H9 (cell line): ENCODE results near the gene HPRT1. TPM values are rescaled to one million over a fixed set of nuclear protein-coding genes. Genes with fewer than 3 reads are reported as not detected.

Experiments used
- DNase-seq: peaks from one replicate; pipeline ENCODE4 v3.0.0-alpha.2; 2017
- H2AFZ ChIP-seq: one replicate; pipeline ENCODE4 v1.6.1; 2013; ENCODE audit warnings: mild to moderate bottlenecking, low read length, control low read depth, moderate library complexity
- H2AK5ac ChIP-seq: 2 replicates; pipeline ENCODE4 v1.6.1; 2013; ENCODE audit warnings: low read length, control low read depth, mixed read lengths; ENCODE audit not compliant: insufficient read length
- H2BK120ac ChIP-seq: one replicate; pipeline ENCODE4 v1.6.1; 2013; ENCODE audit warnings: low read depth, mild to moderate bottlenecking, low read length, control low read depth, inconsistent platforms; ENCODE audit not compliant: poor library complexity, severe bottlenecking
- H2BK12ac ChIP-seq: 2 replicates; pipeline ENCODE4 v1.6.1; 2013; ENCODE audit warnings: low read length, control low read depth, mixed read lengths, low read depth; ENCODE audit not compliant: insufficient read length
- H2BK15ac ChIP-seq: 2 replicates; pipeline ENCODE4 v1.6.1; 2013; ENCODE audit warnings: low read depth, low read length, control low read depth
- H2BK20ac ChIP-seq: one replicate; pipeline ENCODE4 v1.6.1; 2013; ENCODE audit warnings: low read depth, mild to moderate bottlenecking, low read length, control low read depth, inconsistent platforms; ENCODE audit not compliant: poor library complexity, severe bottlenecking
- H2BK5ac ChIP-seq: 2 replicates; pipeline ENCODE4 v1.6.1; 2013; ENCODE audit warnings: low read length, control low read depth, mixed read lengths; ENCODE audit not compliant: insufficient read length
- H3K14ac ChIP-seq: 2 replicates; pipeline ENCODE4 v1.6.1; 2013; ENCODE audit warnings: low read length, control low read depth; ENCODE audit not compliant: insufficient read depth
- H3K18ac ChIP-seq: 2 replicates; pipeline ENCODE4 v1.6.1; 2013; ENCODE audit warnings: low read depth, mild to moderate bottlenecking, mixed read lengths, low read length, control low read depth; ENCODE audit not compliant: insufficient read length
- H3K23ac ChIP-seq: 2 replicates; pipeline ENCODE4 v1.6.1; 2013; ENCODE audit warnings: low read length, control low read depth, mixed read lengths, low read depth; ENCODE audit not compliant: insufficient read length
- H3K23me2 ChIP-seq: 2 replicates; pipeline ENCODE4 v1.6.1; 2013; ENCODE audit warnings: low read depth, mild to moderate bottlenecking, mixed read lengths, low read length, control low read depth; ENCODE audit not compliant: insufficient read length, poor library complexity, severe bottlenecking
- H3K27ac ChIP-seq: 2 replicates; pipeline ENCODE4 v1.5.1; 2013; ENCODE audit warnings: low read length, control low read depth, mixed read lengths, low read depth; ENCODE audit not compliant: insufficient read length
- H3K27me3 ChIP-seq: 2 replicates; pipeline ENCODE4 v1.6.1; 2013; ENCODE audit warnings: low read length, control low read depth, inconsistent platforms; ENCODE audit not compliant: insufficient read depth
- H3K4ac ChIP-seq: 2 replicates; pipeline ENCODE4 v1.6.1; 2013; ENCODE audit warnings: low read depth, mild to moderate bottlenecking, control low read depth, inconsistent platforms, low read length, moderate library complexity
- H3K4me1 ChIP-seq: 2 replicates; pipeline ENCODE4 v1.6.1; 2013; ENCODE audit warnings: low read length, control low read depth, inconsistent platforms; ENCODE audit not compliant: insufficient read depth
- H3K4me2 ChIP-seq: 2 replicates; pipeline ENCODE4 v1.6.1; 2013; ENCODE audit warnings: low read length, control low read depth, mixed read lengths; ENCODE audit not compliant: insufficient read length, insufficient read depth
- H3K56ac ChIP-seq: 2 replicates; pipeline ENCODE4 v1.6.1; 2013; ENCODE audit warnings: low read depth, mild to moderate bottlenecking, mixed read lengths, low read length, control low read depth; ENCODE audit not compliant: insufficient read length
- H3K79me1 ChIP-seq: 2 replicates; pipeline ENCODE4 v1.6.1; 2013; ENCODE audit warnings: low read depth, mild to moderate bottlenecking, moderate library complexity, low read length, control low read depth, inconsistent platforms; ENCODE audit not compliant: insufficient read depth, poor library complexity, severe bottlenecking
- H3K79me2 ChIP-seq: 2 replicates; pipeline ENCODE4 v1.6.1; 2013; ENCODE audit warnings: low read length, control low read depth, inconsistent platforms; ENCODE audit not compliant: insufficient read depth
- H3K9ac ChIP-seq: 2 replicates; pipeline ENCODE4 v1.6.1; 2013; ENCODE audit warnings: low read length, control low read depth, mixed read lengths; ENCODE audit not compliant: insufficient read length; ENCODE audit errors: extremely low read depth
- H3K9me3 ChIP-seq: one replicate; pipeline ENCODE4 v1.6.1; 2013; ENCODE audit warnings: low read depth, low read length, inconsistent platforms; ENCODE audit not compliant: control insufficient read depth
- H3T11ph ChIP-seq: one replicate; pipeline ENCODE4 v1.6.1; 2013; ENCODE audit warnings: mild to moderate bottlenecking, low read length, control low read depth, inconsistent platforms
- H4K20me1 ChIP-seq: one replicate; pipeline ENCODE4 v1.6.1; 2013; ENCODE audit not compliant: control insufficient read depth, insufficient read length, insufficient read depth
- H4K5ac ChIP-seq: 2 replicates; pipeline ENCODE4 v1.6.1; 2013; ENCODE audit warnings: low read depth, mild to moderate bottlenecking, mixed read lengths, low read length, control low read depth; ENCODE audit not compliant: insufficient read length
- H4K8ac ChIP-seq: replicated peaks from 2 replicates; pipeline ENCODE4 v1.6.1; 2013; ENCODE audit warnings: low read length, control low read depth, mixed read lengths, low read depth; ENCODE audit not compliant: insufficient read length
- H4K91ac ChIP-seq: 2 replicates; pipeline ENCODE4 v1.6.1; 2013; ENCODE audit warnings: low read depth, mild to moderate bottlenecking, moderate library complexity, mixed read lengths, low read length, control low read depth; ENCODE audit not compliant: insufficient read length
- H3K27ac Mint-ChIP-seq, 3 experiments: 2 replicates in 2 of 3; 3 replicates in 1 of 3; pipeline ENCODE4 v1.8.0; 2020 to 2021; ENCODE audit warnings: mixed read lengths in 3 of 3, mild to moderate bottlenecking in 1 of 3, moderate library complexity in 1 of 3
- H3K27me3 Mint-ChIP-seq: 2 replicates; pipeline ENCODE4 v1.8.0; 2021; ENCODE audit warnings: low read depth, mild to moderate bottlenecking, moderate library complexity, mixed read lengths
- H3K36me3 Mint-ChIP-seq, 3 experiments: 2 replicates in 2 of 3; 3 replicates in 1 of 3; pipeline ENCODE4 v1.8.0; 2020 to 2021; ENCODE audit warnings: low read depth in 3 of 3, mixed read lengths in 3 of 3; ENCODE audit not compliant: insufficient read depth in 1 of 3
- H3K4me1 Mint-ChIP-seq, 2 experiments: 2 replicates each; pipeline ENCODE4 v1.8.0; 2020; ENCODE audit warnings: mixed read lengths in 2 of 2
- H3K4me3 Mint-ChIP-seq, 2 experiments: 2 replicates in 1 of 2; 3 replicates in 1 of 2; pipeline ENCODE4 v1.8.0; 2020 to 2021; ENCODE audit warnings: mild to moderate bottlenecking in 2 of 2, mixed read lengths in 2 of 2, moderate library complexity in 1 of 2
- H3K9me3 Mint-ChIP-seq, 2 experiments: 2 replicates in 1 of 2; 3 replicates in 1 of 2; pipeline ENCODE4 v1.8.0; 2020; ENCODE audit warnings: mild to moderate bottlenecking in 2 of 2, mixed read lengths in 2 of 2, moderate library complexity in 1 of 2
- CTCF ChIP-seq: fragments of 200-600 bp; sonication (generic); conservative IDR thresholded peaks from 3 replicates; pipeline ENCODE4 v1.8.0; 2021; ENCODE audit warnings: antibody characterized with exemption, mild to moderate bottlenecking
- WGBS: extraction: QIAGEN DNeasy Blood & Tissue Kit; methylation state at CpG from one replicate; pipeline ENCODE4 v1.1.7; 2013; ENCODE audit warnings: missing lambda C conversion rate, low lambda C conversion rate, mixed read lengths; ENCODE audit not compliant: insufficient read length; ENCODE audit errors: extremely low coverage; 5-methylcytosine and 5-hydroxymethylcytosine counted together
- total RNA-seq: library from RNA; stranded (reverse); gene quantifications from 2 replicates; pipeline ENCODE4 v1.2.1, GENCODE V29; 2021

Gene HPRT1
- total RNA-seq, 1 experiment from 2014 or later: 39.2 TPM

- TF ChIP-seq CTCF: no peak
- H3K4me2 ChIP-seq: peak overlapping the region; percentile 66
- 0 out of 2 replicates have a peak overlapping the region, but pooled peaks have one; percentile 68 for H2BK15ac ChIP-seq
- Mint-ChIP-seq H3K27ac (peak overlapping the region; percentile 78 to 95 (median 94); a peak in 5 of 7 replicates), H3K9me3 (peaks cover 0 to 49% of the 10 kb centered on the region in 2 experiments; a peak in 3 of 5 replicates), H3K4me1 (0 out of 4 replicates have a peak, but pooled peaks cover 3 to 8% of the 10 kb centered on the region in 2 experiments), H3K36me3 (peaks cover 2 to 6% (median 4%) of the 10 kb centered on the region in 3 experiments; a peak in 4 of 7 replicates), H3K4me3 (peak overlapping the region; percentile 83 to 94), H3K27me3 (no peaks in the 10 kb centered on the region)
- peak overlapping the region; percentile 25 for H3K18ac ChIP-seq
- peaks cover 8% of the 10 kb centered on the region; the same call in 1 of the 2 replicates for H3K79me2 ChIP-seq
- H3K9ac ChIP-seq: peak overlapping the region; percentile 72
- H4K91ac ChIP-seq: no peak overlapping the region
- no peak overlapping the region for H2BK12ac ChIP-seq
- H2AK5ac ChIP-seq: no peak overlapping the region
- H4K8ac ChIP-seq: no peak overlapping the region
- H2BK5ac ChIP-seq: no peak overlapping the region
- no peaks in the 10 kb centered on the region for H3K23me2 ChIP-seq
- no peak overlapping the region for H3K56ac ChIP-seq
- H4K20me1 ChIP-seq: no peaks in the 10 kb centered on the region
- H3K27me3 ChIP-seq: no peaks in the 10 kb centered on the region
- no peaks in the 10 kb centered on the region for H3K9me3 ChIP-seq
- H3K4ac ChIP-seq: no peak overlapping the region
- H2AFZ ChIP-seq: no peak overlapping the region
- H4K5ac ChIP-seq: no peak overlapping the region
- no peaks in the 10 kb centered on the region for H3K4me1 ChIP-seq
- H3K23ac ChIP-seq: no peak overlapping the region
- H2BK120ac ChIP-seq: no peak overlapping the region
- WGBS: no CpG with 5 or more reads among the region's 12 CpGs
- no peaks in the 10 kb centered on the region for H3K79me1 ChIP-seq
- peak overlapping the region; percentile 56 for H3K27ac ChIP-seq
- no peak overlapping the region for H2BK20ac ChIP-seq
- DNase-seq: no peak
- peak overlapping the region; percentile 65; the same call in 1 of the 2 replicates for H3K14ac ChIP-seq
- no peak overlapping the region for H3T11ph ChIP-seq
Measured at GRCh38 chrX:134459683-134460004, 321 bp upstream of the HPRT1 start.
